SHP77 (cell line): Measurements from ENCODE around the gene GRAMD1A.
"Not testable (repeated sequence)": the region's sequence is repeated elsewhere in the genome, so short reads cannot be mapped to it uniquely, and the experiment has no call there.

Experiments used
- DNase-seq, 2 experiments: peaks; one replicate each; lab custom pipeline; 2025; lab: John Stamatoyannopoulos, UW

The GRAMD1A gene

DNA sequence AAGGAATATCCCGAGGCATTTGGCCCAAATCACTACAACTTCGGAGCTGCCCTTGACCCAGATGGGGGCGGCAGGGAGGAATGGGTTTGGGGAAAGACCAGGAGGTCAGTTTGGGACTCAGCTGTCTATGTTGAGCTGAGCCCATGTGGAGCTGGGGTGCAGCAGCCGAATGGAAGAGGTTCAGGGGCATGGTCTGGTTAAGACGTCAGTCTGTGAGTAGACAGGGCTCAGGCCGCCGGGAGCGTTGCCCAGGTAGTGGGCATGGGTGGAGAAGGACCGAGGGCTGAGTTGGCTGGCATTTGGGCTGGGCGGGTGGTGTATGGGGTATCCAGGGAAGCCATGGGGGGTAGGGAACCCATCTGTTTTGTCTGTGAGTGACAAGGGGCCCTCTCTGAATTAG lies 20.9 kb downstream of the GRAMD1A start:
- no peak for DNase-seq

GRCh38 chr19:35021596-35021995 lies 21.5 kb downstream of the GRAMD1A start:
- no peak for DNase-seq

GRCh38 chr19:35022460-35022859 lies 22.3 kb downstream of the GRAMD1A start:
- DNase-seq, result no peak

DNA sequence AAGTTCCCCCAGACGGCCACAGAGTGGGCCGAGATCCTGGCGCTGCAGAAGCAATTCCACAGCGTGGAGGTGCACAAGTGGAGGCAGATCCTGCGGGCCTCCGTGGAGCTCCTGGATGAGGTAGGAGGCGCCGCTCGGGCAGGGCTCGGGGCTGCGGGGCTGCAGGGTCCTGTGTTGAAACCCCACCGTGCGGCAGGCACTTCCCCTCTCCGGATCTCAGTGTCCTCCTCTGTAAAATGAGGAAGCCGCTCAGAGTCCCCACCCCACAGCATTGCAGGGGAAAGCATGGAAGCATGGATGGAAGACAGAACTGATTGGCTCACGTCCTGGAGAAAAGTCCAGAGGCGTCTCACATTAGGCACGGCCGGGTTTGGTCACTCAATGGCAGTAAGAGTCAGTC lies 23.3 kb downstream of the GRAMD1A start:
- DNase-seq, result no peak

DNA sequence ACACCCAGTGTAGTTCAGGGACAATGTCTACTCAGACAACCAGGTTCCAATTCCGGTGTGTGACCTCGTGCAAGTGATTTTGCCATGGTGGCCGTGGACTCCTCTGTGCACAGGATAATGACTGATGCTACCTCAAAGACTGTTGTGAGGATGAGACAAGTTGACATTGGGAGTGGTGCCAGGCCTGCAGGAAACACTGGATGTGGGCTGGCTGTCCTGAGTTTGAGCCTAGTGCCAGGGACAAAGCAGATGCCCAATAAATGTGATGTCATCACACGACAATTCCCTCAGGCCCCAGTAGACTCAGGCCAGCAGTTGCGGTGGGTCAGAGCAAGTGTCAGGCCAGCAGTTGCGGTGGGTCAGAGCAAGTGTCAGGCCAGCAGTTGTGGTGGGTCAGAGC lies 24.0 kb downstream of the GRAMD1A start:
- DNase-seq, result no peak

DNA sequence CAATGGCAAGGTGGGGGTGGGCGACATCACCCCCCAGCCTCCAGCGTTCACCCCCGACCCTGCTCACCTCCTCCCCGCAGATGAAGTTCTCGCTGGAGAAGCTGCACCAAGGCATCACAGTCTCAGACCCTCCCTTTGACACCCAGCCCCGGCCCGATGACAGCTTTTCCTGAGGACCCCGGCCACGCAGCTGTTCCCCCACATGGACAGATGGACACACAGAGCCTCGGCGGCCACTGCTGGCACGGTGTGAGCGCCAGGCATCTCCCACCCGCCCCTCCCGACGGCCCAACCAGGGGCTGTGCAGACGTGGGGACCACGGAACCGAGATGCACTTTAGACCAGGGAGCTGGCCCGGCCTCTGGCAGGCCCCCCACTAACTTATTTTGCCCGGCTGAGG lies 25.8 kb downstream of the GRAMD1A start:
- DNase-seq, result no peak

- no peak for DNase-seq
These were observed 26.3 kb downstream of the GRAMD1A start for GRCh38 chr19:35026418-35026817.

DNA sequence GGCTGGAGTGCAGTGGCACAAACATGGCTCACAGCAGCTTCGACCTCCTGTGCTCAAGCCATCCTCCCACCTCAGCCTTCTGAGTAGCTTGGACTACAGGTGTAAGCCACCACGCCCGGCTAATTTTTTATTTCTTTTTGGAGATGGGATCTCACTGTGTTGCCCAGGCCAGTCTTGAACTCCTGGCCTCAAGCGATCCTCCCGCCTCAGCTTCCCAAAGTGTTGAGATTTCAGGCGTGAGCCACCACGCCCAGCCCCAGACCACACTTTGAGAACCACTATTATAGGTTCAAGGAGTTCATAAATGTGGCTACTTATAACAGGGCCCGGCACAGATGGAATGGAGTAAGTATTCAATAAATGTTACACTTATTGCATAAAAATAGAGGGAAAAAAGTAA lies 26.9 kb downstream of the GRAMD1A start:
- no peak for DNase-seq

DNA sequence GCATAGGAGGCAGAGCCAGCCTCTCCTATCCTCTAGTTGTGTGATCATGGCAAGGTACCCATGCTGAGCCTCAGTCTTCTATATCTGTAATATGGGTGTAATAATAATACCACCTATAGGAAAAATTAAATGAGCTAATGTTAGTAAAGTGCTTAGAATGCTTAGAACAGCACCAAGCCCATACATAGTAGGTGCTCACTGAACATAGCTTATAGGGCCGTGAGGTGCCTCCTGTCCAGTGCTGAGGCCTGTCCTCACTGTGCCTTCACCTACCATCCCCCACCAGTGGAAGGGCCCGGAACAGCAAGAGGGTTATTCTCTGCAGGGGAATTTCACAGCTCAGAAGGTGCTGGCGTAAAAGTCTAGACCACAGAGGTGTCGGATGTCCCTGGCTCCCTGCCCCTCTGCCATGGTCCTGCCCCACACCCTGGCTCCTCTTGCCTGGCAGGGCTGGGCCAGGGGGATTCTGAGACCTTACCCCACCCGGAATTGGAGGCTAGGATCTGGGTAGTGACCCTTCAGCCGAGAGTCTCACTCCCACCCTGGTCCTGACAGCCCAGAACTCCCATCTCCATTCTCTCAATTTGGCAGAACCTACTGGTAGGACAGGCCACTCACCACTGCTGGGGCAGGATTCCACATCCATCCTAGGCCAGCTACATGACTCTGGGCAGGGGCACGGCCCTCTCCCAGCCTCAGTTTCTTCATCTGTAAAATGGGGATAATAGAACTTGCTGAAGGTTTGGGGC lies 27.9 kb downstream of the GRAMD1A start:
- no peak for DNase-seq

DNA sequence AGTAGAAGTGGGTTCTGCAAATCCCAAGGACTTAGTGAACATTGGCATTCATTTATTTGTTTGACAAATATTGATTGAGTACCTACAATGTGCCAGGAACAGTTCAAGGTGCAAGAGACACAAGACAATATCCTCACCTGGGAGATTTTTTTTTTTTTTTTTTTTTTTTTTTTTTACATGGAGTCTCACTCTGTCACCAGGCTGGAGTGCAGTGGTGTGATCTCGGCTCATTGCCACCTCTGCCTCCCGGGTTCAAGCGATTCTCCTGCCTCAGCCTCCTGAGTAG lies 28.4 kb downstream of the GRAMD1A start:
- DNase-seq, result not testable (repeated sequence)

DNA sequence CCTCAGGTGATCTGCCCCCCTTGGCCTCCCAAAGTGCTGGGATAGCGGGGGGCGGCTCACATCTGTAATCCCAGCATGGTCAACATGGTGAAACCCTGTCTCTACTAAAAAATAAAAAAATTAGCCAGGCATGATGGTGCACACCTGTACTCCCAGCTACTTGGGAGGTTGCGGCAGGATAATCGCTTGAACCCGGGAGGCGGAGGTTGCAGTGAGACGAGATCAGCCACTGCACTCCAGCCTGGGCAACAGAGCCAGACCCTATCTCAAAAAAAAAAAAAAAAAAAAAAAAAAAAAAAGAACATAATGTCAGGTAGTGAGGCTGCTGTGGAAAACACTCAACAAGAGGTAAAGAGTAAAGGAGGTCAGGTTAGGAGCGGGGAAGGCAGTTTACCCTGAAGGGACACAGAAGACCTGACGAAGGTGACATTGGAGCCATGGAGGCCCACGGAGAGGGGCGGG lies 29.2 kb downstream of the GRAMD1A start:
- DNase-seq, result not testable (repeated sequence)

GRCh38 chr19:35029737-35030256 lies 29.7 kb downstream of the GRAMD1A start:
- peak in 1 of 2 experiments; percentile 11 for DNase-seq

GRCh38 chr19:35030257-35031071 lies 30.3 kb downstream of the GRAMD1A start, which contains the start of gene SCN1B:
SCN1B (plus strand) TSS chr19:35030470; CDS start chr19:35030821, 351 bp downstream.
- peak; percentile 49 to 60 for DNase-seq

DNA sequence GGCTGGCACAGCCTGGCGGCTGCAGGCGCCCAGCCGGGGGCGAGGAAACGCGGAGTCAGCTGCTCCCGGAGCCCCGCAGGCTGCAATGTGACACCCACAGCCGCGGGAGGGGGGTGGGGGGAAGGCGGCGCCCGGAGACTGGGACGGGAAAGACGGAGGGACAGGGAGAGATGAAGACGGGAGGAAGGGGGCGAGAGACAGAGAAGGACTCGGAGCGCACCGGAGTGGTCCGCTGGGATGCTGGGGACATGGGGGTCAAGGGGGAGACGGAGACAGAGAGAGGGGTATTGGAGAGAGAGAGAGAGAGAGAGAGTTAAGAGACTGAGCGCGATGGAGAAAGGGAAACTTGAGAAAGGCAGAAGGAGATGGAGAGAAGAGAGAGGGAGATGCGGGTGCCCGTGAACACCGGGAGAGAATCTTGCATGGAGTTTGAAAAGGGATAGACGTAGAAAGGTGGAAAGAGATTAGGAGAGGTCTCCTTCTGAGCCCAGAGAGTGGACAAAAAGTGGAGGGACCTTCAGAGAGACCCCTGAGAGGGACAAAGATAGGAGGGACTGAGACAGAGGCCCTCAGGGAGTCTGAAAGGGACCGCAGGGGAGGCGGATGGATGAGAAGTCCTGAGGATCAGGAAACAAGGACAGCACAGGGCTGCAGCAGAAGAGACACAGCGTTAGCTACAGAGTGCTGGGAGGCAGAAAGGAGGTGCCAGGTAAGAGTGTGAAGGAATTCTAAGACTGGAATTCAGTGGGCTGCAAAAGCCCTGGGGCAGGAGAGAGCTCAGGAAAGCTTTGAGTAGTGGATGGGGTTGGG lies 31.2 kb downstream of the GRAMD1A start:
- DNase-seq, result no peak

DNA sequence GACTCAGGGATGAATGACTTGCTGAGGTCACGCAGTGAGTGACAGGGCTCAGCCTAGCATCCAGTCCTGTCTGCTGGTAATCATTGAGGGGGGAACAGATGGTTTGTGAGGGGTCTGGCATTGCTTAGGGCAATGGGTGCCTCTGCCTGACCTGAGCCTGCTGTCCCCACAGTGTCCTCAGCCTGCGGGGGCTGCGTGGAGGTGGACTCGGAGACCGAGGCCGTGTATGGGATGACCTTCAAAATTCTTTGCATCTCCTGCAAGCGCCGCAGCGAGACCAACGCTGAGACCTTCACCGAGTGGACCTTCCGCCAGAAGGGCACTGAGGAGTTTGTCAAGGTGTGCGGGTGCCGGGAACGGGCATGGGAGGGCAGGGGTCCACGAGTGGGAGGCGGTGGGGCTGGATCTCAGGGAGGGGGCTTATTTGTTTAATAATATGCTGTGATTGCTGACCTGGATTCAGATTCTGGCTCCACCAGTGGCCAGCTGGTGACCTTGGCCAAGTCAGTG lies 32.3 kb downstream of the GRAMD1A start:
- DNase-seq, result no peak

DNA sequence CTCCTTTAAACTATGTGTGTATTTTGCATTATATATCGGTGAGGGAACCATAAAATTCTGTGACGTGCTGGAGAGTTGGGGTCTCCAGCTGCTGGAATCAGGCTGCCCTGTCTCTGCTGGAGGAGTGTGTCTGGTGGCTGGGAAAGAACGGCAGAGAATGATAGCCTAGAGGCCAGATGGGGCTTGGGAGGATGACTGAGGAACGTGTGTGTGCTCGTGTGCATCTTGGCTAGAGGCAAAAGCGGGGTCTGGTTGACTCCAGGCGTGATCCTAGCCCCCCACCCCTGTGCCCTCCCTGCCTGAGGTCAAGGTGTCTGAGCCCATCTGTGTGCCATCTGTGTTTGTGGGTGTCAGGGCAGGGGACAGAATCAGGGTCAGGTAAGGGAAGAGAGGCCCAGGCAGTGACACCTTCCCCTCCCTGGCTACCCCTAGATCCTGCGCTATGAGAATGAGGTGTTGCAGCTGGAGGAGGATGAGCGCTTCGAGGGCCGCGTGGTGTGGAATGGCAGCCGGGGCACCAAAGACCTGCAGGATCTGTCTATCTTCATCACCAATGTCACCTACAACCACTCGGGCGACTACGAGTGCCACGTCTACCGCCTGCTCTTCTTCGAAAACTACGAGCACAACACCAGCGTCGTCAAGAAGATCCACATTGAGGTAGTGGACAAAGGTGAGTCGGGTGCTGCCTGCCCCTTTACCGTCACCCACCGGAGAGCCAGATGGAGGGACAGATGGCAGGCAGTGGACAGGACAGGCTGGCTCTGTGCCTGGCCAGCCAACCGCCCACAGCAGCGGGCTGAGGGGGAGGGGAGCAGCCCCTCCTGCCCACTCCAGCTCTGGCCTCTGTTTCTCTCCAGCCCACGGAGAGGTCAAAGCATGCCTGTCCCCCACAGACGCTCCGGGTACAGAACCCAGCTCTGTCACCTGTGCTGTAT lies 33.2 kb downstream of the GRAMD1A start:
- DNase-seq, result no peak

GRCh38 chr19:35034005-35034502 lies 33.9 kb downstream of the GRAMD1A start:
- DNase-seq, result no peak

- no peak for DNase-seq
These were observed 34.7 kb downstream of the GRAMD1A start for GRCh38 chr19:35034588-35035382.

- peak in 1 of 2 experiments; percentile 16 for DNase-seq
These were observed 37.8 kb downstream of the GRAMD1A start for GRCh38 chr19:35037716-35038622.
